ENCODE measurements around the gene PLEKHG1. TPM values are rescaled to one million over a fixed set of nuclear protein-coding genes. Genes with fewer than 3 reads are reported as not detected.
A peak's percentile ranks its signal among the peaks of the same experiment; 100 is the strongest.

The PLEKHG1 gene
- total RNA-seq = 1 to 10 TPM; 3.8 to 6.9 TPM

DNA sequence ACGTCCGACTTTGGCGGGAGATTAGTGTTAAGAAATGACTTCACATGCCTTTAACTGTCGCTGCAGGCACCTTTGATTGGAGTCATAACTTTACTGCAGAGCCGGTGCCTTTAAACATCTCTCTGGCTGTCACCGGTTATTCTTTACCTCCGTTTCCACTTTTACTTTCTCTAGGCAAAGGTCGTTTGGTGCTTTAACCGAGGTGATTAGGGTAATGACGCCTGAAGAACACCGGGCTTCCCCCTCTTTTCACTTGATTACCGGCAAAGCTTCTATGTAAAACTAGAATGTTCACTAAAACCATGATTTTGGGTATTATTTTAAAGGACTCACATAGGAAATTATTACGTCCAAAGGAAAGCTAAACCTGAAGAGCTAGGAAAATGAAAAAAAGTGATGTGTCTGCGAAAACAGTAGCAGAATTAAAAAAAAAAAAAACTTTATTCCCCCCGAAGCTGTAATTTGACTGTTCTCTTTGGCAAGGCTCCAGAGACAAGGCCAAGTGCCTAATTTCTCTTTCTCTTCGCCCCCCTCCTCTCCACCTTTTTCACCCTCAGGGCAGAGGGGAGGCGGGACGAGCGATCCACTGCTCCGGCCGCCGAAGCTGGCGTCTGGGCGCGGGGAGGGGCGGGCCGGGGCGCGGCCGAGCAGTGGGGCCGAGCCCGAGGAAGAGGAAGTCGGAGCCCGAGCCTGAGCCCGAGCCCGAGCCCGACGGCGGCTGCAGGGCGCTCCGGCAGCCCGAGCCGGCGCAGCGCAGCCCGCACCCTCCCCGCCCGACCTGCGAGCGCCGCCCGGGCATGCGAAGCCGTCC, at the start of gene PLEKHG1:
Gene PLEKHG1 (plus strand): TSS at position 687 of the 811 bp plus-strand sequence. CDS start 133,797 bp downstream, outside the sequence.
- Mint-ChIP-seq H3K4me3 (peak within 1 kb of the TSS; percentile 86), H3K36me3 (no peaks in the 10 kb centered on the region), H3K9me3 (no peaks in the 10 kb centered on the region), H3K27me3 (peaks cover 50% of the 10 kb centered on the region), H3K27ac (peak within 1 kb of the TSS; percentile 70), H3K4me1 (peaks cover 14% of the 10 kb centered on the region)
- ATAC-seq (ENCODE audit: low read depth) (peak; percentile 93), DNase-seq (peak; percentile 76)
- POLR2A ChIA-PET = interaction anchor here (1.4 kb wide), 1 partner anchor 108 kb away, joined by 4 read pairs; no protein-coding TSS in a partner anchor

DNA sequence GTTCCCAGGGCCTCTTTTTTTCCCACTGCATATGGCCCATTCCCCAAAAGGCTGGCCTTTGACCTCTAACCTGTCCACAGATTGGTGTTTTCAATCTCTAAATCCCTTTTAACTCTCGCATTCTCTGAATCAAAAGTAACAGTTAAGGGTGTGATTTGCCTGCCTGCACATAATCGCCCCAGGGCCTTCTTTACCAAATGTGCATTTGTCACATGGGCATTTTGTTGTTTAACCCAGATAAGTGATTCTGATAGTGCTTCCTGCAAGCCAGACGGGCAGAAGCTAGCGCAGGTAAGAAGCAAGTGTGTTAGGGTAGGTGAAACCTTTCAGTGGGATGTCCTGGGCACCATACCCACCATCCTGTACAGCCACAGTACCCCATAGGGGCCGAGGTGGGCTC, 49.4 kb upstream of the PLEKHG1 start:
- POLR2A ChIA-PET = no interaction called here
- no peak for ATAC-seq (ENCODE audit: low read depth)
- Mint-ChIP-seq H3K36me3 (no peaks in the 10 kb centered on the region), H3K27me3 (peaks cover 26% of the 10 kb centered on the region), H3K27ac (no peak overlapping the region), H3K4me1 (no peaks in the 10 kb centered on the region), H3K4me3 (no peak overlapping the region), H3K9me3 (no peaks in the 10 kb centered on the region)
- DNase-seq = no peak

DNA sequence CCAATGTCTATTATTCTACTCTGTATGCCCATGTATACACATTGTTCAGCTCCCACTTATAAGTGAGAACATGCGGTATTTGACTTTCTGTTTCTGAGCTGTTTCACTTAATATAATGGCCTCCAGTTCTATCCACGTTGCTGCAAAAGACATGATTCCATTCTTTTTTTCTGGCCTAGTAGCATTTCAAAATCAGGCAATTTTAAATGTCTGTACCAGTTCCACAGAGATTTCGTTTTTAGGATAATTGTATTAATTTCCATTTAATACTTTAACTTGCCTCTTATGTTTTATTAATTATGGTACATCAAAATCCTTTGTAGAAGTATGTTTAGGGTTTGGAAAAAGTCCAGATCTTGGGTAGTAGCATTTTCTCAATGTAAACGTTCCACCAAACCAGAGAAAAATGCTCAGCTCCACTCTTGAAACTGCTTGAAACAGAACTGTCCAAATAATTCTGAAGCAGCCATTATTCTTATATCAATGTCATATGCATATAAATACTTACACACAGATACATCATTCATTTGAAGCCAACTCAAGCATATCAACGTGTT, 42.6 kb upstream of the PLEKHG1 start:
- POLR2A ChIA-PET = no interaction called here
- Mint-ChIP-seq H3K27ac (no peak overlapping the region), H3K27me3 (peaks cover 28% of the 10 kb centered on the region), H3K4me3 (no peak overlapping the region), H3K4me1 (no peaks in the 10 kb centered on the region), H3K36me3 (no peaks in the 10 kb centered on the region), H3K9me3 (peaks cover 5% of the 10 kb centered on the region)
- ATAC-seq (ENCODE audit: low read depth) (no peak), DNase-seq (no peak)

DNA sequence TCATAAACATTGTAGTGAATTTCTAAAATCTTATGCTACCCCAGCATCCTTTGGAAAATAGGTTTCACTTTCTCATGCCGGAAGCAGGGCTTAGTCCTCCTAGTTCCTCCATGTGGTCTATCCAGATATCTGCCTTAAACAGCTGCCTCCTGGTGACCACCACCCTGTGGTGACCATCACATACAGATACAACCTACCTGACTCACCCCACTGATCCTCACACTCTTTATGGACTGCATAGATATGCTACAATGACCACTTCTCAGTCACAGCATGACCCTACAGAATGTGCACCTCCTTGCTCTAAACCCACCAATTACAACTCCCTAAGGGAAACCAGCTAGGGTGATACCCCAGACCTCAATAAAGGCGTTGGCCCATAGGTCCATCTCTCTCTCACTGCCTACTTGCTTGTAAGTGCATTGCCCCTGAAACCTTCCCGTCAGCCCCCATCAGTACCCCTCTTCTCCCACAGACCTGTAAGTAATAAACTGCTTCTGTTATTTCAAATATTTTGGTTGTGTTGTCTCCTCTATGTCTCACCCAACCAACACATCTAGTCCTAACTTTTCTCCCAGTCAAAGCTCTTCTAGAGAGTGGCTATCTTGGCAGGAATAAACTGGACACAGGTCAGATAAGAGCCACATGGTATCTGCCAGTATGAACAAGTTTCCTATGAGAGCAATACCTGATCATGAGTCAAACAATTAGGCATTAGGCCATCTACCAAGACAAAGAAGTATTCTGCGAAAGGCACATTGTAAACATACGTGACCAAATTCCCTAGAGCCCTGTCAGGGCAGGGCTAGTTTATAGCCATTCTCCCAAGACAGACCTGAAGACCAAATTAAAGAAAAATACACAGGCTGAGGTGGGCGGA, 39.4 kb upstream of the PLEKHG1 start:
- Mint-ChIP-seq H3K9me3 (peaks cover 5% of the 10 kb centered on the region), H3K27ac (no peak overlapping the region), H3K27me3 (peaks cover 23% of the 10 kb centered on the region), H3K4me3 (no peak overlapping the region), H3K4me1 (no peaks in the 10 kb centered on the region), H3K36me3 (no peaks in the 10 kb centered on the region)
- DNase-seq (no peak), ATAC-seq (ENCODE audit: low read depth) (no peak)
- POLR2A ChIA-PET = no interaction called here

DNA sequence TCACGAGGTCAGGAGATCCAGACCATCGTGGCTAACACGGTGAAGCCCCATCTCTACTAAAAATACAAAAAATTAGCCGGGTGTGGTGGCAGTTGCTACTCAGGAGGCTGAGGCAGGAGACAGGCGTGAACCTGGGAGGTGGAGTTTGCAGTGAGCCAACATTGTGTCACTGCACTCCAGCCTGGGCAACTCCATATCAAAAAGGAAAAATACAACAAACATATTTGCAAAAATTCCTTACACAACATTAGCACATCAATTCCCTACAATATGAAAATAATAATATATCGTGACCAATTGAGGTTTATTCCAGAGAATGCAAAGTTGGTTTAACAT, 38.8 kb upstream of the PLEKHG1 start:
- no peak overlapping the region for H3K4me3 Mint-ChIP-seq
- H3K4me1 Mint-ChIP-seq = no peaks in the 10 kb centered on the region
- H3K9me3 Mint-ChIP-seq = peaks cover 5% of the 10 kb centered on the region
- H3K27ac Mint-ChIP-seq = no peak overlapping the region
- DNase-seq (no peak), ATAC-seq (ENCODE audit: low read depth) (no peak)
- H3K27me3 Mint-ChIP-seq = peaks cover 20% of the 10 kb centered on the region
- POLR2A ChIA-PET = no interaction called here
- no peaks in the 10 kb centered on the region for H3K36me3 Mint-ChIP-seq

DNA sequence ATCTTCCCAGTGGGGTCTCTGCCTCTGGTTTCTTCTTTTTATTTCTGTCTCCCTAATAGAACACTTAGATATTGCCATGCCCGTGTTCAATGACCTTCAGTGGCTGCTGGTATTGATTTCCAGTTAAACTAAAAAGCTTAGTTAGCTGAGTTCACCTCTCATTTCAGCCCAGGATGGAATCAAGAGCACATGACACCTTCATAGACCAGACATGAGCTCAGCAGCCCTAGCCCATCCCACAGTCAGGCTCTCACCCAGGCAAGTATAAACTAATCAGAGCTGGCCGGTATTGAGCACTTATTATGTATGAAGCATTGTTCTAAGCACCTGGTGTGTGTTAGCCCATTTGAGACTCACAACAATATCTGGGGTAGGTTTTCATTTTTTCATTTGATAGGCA, 33.7 kb upstream of the PLEKHG1 start:
- Mint-ChIP-seq H3K36me3 (no peaks in the 10 kb centered on the region), H3K4me3 (no peak overlapping the region), H3K27ac (no peak overlapping the region), H3K4me1 (no peaks in the 10 kb centered on the region), H3K27me3 (peaks cover 17% of the 10 kb centered on the region), H3K9me3 (no peaks in the 10 kb centered on the region)
- POLR2A ChIA-PET = no interaction called here
- no peak for ATAC-seq (ENCODE audit: low read depth)
- DNase-seq = no peak

DNA sequence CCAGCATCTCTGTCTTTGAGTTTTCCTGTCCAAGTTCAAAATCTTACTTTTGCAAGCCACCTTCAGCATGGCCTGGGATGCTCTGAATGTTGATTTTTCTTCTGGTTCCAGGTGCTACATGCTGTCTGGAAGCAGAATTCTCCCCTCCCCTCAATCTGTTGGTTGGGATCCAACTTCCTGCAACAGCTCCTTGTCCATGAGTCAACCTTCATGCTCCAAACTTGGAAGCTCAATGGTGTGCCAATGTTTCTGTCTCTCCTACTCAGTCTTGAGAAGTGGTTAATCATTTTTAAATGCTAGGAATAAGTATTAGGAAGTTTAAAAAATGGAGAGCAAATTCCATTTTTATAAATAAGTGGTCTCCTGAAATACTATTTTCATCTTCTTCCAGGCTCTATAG, 33.2 kb upstream of the PLEKHG1 start:
- Mint-ChIP-seq H3K36me3 (no peaks in the 10 kb centered on the region), H3K27me3 (peaks cover 16% of the 10 kb centered on the region), H3K4me1 (no peaks in the 10 kb centered on the region), H3K4me3 (no peak overlapping the region), H3K27ac (no peak overlapping the region), H3K9me3 (no peaks in the 10 kb centered on the region)
- POLR2A ChIA-PET = no interaction called here
- DNase-seq (no peak), ATAC-seq (ENCODE audit: low read depth) (no peak)

DNA sequence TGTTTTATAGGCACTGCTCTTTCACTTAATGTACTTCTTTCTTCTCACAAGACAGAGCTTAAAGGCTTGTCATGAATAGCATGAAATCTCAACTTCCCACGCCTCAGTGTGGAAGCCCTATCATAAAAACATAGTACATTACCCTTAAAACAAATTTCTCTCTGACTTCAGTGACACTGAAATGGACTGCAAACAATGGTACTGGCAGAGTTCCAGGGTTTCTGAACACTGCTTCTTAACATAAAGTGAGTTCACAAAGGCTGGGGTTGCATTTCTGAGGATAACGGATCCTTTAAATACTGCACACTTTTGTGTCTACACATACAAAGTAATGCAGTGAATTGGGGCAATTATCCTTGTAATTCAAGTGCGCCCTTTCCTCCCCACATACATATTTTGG, 32.3 kb upstream of the PLEKHG1 start:
- Mint-ChIP-seq H3K27me3 (peaks cover 17% of the 10 kb centered on the region), H3K27ac (no peak overlapping the region), H3K36me3 (no peaks in the 10 kb centered on the region), H3K9me3 (no peaks in the 10 kb centered on the region), H3K4me1 (no peaks in the 10 kb centered on the region), H3K4me3 (no peak overlapping the region)
- POLR2A ChIA-PET = no interaction called here
- ATAC-seq (ENCODE audit: low read depth) (no peak), DNase-seq (no peak)

DNA sequence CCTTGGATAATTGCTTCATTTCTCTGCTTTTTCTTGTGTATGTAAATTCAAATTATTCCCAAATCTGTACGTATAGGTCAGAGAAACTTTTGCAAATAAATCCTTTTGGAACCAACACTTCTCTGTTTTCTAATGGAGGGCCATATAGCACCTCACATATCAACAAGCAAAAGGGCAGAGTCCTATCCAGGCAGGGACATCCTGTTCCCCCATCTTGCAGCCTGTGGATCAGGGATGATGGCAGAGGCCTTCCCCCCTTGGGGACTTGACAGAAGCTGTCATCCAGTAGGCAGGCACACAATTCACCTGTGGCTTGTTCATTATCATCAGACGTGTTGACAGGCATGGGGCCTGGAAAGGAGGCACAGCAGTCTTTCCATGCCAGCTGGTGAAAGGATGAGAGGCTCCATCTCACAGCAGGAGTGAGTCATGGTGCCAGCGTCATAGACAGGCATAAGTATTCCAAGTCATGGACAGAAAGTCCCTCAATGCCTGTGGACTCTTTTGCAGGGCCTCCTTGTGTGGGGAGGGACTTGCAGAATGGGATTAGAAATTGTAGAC, 31.8 kb upstream of the PLEKHG1 start:
- POLR2A ChIA-PET = no interaction called here
- Mint-ChIP-seq H3K27me3 (peaks cover 21% of the 10 kb centered on the region), H3K36me3 (no peaks in the 10 kb centered on the region), H3K4me1 (no peaks in the 10 kb centered on the region), H3K9me3 (no peaks in the 10 kb centered on the region), H3K4me3 (no peak overlapping the region), H3K27ac (no peak overlapping the region)
- ATAC-seq (ENCODE audit: low read depth) = no peak
- no peak for DNase-seq

DNA sequence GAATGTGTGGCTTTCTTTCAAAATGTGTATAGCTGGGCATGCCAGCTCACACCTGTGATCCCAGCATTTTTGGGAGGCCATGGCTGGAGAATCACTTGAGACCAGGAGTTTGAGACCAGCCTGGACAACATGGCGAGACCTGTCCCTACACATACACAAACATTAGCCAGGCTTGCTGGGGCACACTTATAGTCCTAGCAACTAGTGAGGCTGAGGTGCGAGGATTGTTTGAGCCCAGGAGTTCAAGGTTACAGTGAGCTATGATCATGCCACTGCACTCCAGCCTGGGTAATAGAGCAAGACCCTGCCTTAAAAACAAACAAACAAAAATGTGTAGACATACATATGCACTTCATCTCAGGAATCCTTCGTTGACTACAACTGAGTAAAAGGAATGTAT, 31.1 kb upstream of the PLEKHG1 start:
- POLR2A ChIA-PET = no interaction called here
- H3K27ac Mint-ChIP-seq = no peak overlapping the region

DNA sequence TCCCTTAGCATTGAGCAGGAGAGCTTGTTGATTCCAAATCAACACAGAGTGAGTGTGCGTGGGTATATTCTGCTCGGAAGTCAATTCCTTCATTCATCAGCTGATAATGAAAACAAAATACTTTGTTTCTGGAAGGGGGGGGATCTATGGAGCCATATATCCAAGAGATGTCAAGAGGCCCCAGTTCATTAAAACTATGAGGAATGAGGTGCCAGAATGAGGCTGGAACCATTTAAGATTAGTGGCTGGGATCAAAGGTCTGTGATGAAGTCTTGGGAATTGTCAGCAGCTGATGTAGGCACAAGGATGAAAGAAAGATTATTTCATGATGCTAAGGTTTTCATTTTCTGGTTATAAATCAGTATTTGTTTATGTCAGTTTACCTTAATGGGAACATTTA, 30.5 kb upstream of the PLEKHG1 start:
- Mint-ChIP-seq H3K4me3 (no peak overlapping the region), H3K9me3 (no peaks in the 10 kb centered on the region), H3K27ac (no peak overlapping the region), H3K4me1 (no peaks in the 10 kb centered on the region), H3K27me3 (peaks cover 31% of the 10 kb centered on the region), H3K36me3 (no peaks in the 10 kb centered on the region)
- DNase-seq = no peak
- ATAC-seq (ENCODE audit: low read depth) = no peak
- POLR2A ChIA-PET = no interaction called here

More for the DNA sequence above, 31.1 kb upstream of the PLEKHG1 start:
- H3K36me3 Mint-ChIP-seq = no peaks in the 10 kb centered on the region
- DNase-seq (no peak), ATAC-seq (ENCODE audit: low read depth) (no peak)
- no peak overlapping the region for H3K4me3 Mint-ChIP-seq
- H3K27me3 Mint-ChIP-seq = peaks cover 26% of the 10 kb centered on the region
- H3K4me1 Mint-ChIP-seq = no peaks in the 10 kb centered on the region
- no peaks in the 10 kb centered on the region for H3K9me3 Mint-ChIP-seq

DNA sequence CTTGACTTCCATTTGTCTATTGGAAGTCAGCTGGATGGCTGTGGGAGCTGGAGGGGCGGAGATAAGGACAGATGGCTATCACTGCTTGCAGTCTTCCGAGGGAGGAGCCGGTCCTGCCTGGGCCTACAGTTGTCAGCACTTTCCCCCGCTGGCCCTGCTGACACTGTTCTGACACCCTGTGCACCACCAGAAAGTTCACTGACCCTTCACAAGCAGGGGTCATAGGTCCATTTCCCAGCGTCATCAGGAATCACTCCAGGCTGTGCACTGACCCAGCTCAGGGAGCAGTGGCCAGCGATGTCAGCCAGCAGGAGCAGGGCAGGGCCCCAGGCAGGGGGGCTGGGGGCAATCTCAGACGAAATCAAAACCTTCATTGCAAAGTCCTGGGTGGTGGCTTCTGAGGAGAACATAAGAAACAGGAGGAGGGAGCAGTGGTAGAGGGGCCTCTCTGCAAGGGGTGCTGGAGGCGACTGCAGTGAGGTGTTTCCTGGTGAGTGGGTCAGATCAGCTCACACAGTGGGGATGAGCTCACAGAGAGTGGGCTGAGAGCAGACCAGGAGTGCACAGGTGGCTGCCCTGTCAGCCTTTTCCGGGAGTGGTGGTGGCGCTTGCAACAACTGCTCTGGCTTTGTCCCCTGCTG, 26.5 kb upstream of the PLEKHG1 start:
- no peaks in the 10 kb centered on the region for H3K36me3 Mint-ChIP-seq
- ATAC-seq (ENCODE audit: low read depth) = no peak
- H3K27me3 Mint-ChIP-seq = peaks cover 27% of the 10 kb centered on the region

DNA sequence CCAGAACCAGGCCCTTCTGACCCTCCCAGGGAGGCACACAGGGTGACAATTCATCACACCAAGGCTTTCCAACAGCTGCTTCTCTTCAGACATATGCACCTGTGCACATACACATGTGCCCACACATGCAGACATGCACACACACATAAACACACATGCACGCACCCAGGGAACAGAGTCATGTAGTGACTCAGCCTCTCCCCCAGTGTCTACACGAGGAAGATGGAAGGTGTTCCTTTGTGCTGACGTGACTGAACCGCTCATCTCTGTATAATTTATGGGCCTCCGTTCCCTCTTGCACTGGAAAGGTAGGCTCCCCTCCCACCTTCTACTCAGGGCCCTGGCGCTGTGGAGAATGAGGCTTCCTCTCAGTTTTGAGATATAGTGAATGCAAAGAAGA, 23.8 kb upstream of the PLEKHG1 start:
- peaks cover 1% of the 10 kb centered on the region for H3K4me1 Mint-ChIP-seq
- no peaks in the 10 kb centered on the region for H3K36me3 Mint-ChIP-seq
- H3K27me3 Mint-ChIP-seq = peaks cover 27% of the 10 kb centered on the region
- H3K4me3 Mint-ChIP-seq = no peak overlapping the region
- H3K9me3 Mint-ChIP-seq = no peaks in the 10 kb centered on the region
- ATAC-seq (ENCODE audit: low read depth) = no peak
- DNase-seq = no peak
- POLR2A ChIA-PET = no interaction called here
- H3K27ac Mint-ChIP-seq = no peak overlapping the region

More for the DNA sequence above, 26.5 kb upstream of the PLEKHG1 start:
- no peak overlapping the region for H3K27ac Mint-ChIP-seq
- POLR2A ChIA-PET = no interaction called here
- no peak overlapping the region for H3K4me3 Mint-ChIP-seq
- no peak for DNase-seq
- H3K4me1 Mint-ChIP-seq = peaks cover 1% of the 10 kb centered on the region
- no peaks in the 10 kb centered on the region for H3K9me3 Mint-ChIP-seq
